ENCODE data around the gene MTMR3.

Gene MTMR3

GRCh38 chr22:30007361-30007760 lies 124.4 kb downstream of the MTMR3 start:
- Histone ChIP-seq H3K4me1 (ENCODE audit: control insufficient read depth, low read length) (no peaks in the 10 kb centered on the region), H3K9me2 (replicated peaks; ENCODE audit: control insufficient read depth, low read length) (no peaks in the 10 kb centered on the region), H3K27me3 (ENCODE audit: control insufficient read depth, low read length) (no peaks in the 10 kb centered on the region), H3K79me2 (ENCODE audit: control insufficient read depth, low read length) (no peaks in the 10 kb centered on the region), H3F3A (ENCODE audit: control insufficient read depth, insufficient read depth) (0 out of 2 replicates have a peak, but pooled peaks cover 3% of the 10 kb centered on the region), H3K27ac (ENCODE audit: low read depth, low read length) (no peak overlapping the region), H3K36me3 (ENCODE audit: control insufficient read depth, low read length) (peaks cover 6% of the 10 kb centered on the region; the same call in 1 of the 2 replicates), H3K4me2 (ENCODE audit: low read length) (no peak overlapping the region), H3K9me3 (ENCODE audit: control insufficient read depth, insufficient read depth, low read length) (no peaks in the 10 kb centered on the region), H4K20me1 (ENCODE audit: control insufficient read depth, insufficient read depth, low read depth, low read length) (no peaks in the 10 kb centered on the region), H3K4me3 (ENCODE audit: low read length) (no peak overlapping the region)
- no peak for TF ChIP-seq EZH2phosphoT487 (IDR thresholded peaks at IDR 0.05; ENCODE audit: borderline replicate concordance, low read length)
- TF ChIP-seq, protein P1, sequence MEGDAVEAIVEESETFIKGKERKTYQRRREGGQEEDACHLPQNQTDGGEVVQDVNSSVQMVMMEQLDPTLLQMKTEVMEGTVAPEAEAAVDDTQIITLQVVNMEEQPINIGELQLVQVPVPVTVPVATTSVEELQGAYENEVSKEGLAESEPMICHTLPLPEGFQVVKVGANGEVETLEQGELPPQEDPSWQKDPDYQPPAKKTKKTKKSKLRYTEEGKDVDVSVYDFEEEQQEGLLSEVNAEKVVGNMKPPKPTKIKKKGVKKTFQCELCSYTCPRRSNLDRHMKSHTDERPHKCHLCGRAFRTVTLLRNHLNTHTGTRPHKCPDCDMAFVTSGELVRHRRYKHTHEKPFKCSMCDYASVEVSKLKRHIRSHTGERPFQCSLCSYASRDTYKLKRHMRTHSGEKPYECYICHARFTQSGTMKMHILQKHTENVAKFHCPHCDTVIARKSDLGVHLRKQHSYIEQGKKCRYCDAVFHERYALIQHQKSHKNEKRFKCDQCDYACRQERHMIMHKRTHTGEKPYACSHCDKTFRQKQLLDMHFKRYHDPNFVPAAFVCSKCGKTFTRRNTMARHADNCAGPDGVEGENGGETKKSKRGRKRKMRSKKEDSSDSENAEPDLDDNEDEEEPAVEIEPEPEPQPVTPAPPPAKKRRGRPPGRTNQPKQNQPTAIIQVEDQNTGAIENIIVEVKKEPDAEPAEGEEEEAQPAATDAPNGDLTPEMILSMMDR (IDR thresholded peaks at IDR 0.05; ENCODE audit: low read depth, low read length, poor library complexity, severe bottlenecking): no peak

DNA sequence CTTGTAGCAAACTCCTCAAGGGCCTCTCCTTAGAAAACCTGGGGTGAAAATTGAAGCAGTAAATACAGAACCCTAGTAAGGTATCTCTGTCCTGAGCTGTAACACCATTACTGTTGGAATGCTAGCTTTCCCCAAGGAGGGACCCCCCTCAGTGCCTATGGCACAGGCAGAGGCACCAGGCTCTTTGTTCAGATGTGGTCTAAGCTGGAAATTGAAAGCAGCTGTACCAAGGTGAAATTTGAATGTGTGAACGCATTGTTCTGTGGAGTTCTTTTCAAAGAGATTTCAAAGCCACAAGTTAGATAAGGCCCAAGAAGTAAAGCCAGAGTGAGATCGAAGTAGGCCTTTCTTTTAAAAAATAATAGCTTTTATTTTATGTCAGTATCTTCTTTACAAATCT lies 125.4 kb downstream of the MTMR3 start:
- no peaks in the 10 kb centered on the region for H4K20me1 ChIP-seq (ENCODE audit: control insufficient read depth, insufficient read depth, low read depth, low read length)
- H3K79me2 ChIP-seq (ENCODE audit: control insufficient read depth, low read length): no peaks in the 10 kb centered on the region
- no peaks in the 10 kb centered on the region for H3K9me3 ChIP-seq (ENCODE audit: control insufficient read depth, insufficient read depth, low read length)
- TF ChIP-seq, protein P1 (IDR thresholded peaks at IDR 0.05; ENCODE audit: low read depth, low read length, poor library complexity, severe bottlenecking): no peak
- no peak for TF ChIP-seq EZH2phosphoT487 (IDR thresholded peaks at IDR 0.05; ENCODE audit: borderline replicate concordance, low read length)
- no peak overlapping the region for H3K4me3 ChIP-seq (ENCODE audit: low read length)
- H3F3A ChIP-seq (ENCODE audit: control insufficient read depth, insufficient read depth): 0 out of 2 replicates have a peak, but pooled peaks cover 3% of the 10 kb centered on the region
- H3K9me2 ChIP-seq (replicated peaks; ENCODE audit: control insufficient read depth, low read length): no peaks in the 10 kb centered on the region
- no peak overlapping the region for H3K27ac ChIP-seq (ENCODE audit: low read depth, low read length)
- peaks cover 6% of the 10 kb centered on the region; the same call in 1 of the 2 replicates for H3K36me3 ChIP-seq (ENCODE audit: control insufficient read depth, low read length)
- H3K4me2 ChIP-seq (ENCODE audit: low read length): no peak overlapping the region
- no peaks in the 10 kb centered on the region for H3K27me3 ChIP-seq (ENCODE audit: control insufficient read depth, low read length)
- no peaks in the 10 kb centered on the region for H3K4me1 ChIP-seq (ENCODE audit: control insufficient read depth, low read length)

DNA sequence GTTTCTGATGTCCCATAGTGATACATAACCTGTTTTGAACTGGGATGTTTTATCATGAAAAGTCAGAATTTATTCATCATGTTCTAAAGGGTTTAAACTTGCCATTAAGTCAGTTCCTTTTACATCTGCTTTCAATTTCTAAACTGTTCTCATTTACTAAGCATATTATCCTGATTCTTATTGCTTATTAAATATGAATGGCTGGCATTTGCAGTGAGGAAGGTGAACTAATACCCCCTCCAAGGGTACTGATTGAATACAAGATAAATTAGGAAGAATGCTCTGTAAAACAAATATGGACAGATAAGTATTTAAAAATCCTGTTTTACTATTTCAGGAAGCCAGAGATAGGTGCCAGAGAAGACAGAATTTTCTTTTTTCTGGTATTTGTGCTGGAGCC lies 126.5 kb downstream of the MTMR3 start:
- Histone ChIP-seq H3K27ac (ENCODE audit: low read depth, low read length) (no peak overlapping the region), H3K36me3 (ENCODE audit: control insufficient read depth, low read length) (peaks cover 6% of the 10 kb centered on the region; the same call in 1 of the 2 replicates), H3K27me3 (ENCODE audit: control insufficient read depth, low read length) (no peaks in the 10 kb centered on the region), H3K4me1 (ENCODE audit: control insufficient read depth, low read length) (no peaks in the 10 kb centered on the region), H3K9me3 (ENCODE audit: control insufficient read depth, insufficient read depth, low read length) (no peaks in the 10 kb centered on the region), H3K4me2 (ENCODE audit: low read length) (no peak overlapping the region), H4K20me1 (ENCODE audit: control insufficient read depth, insufficient read depth, low read depth, low read length) (no peaks in the 10 kb centered on the region), H3K9me2 (replicated peaks; ENCODE audit: control insufficient read depth, low read length) (no peaks in the 10 kb centered on the region), H3F3A (ENCODE audit: control insufficient read depth, insufficient read depth) (0 out of 2 replicates have a peak, but pooled peaks cover 3% of the 10 kb centered on the region), H3K4me3 (ENCODE audit: low read length) (no peak overlapping the region), H3K79me2 (ENCODE audit: control insufficient read depth, low read length) (no peaks in the 10 kb centered on the region)
- TF ChIP-seq, protein P1 (IDR thresholded peaks at IDR 0.05; ENCODE audit: low read depth, low read length, poor library complexity, severe bottlenecking): no peak
- TF ChIP-seq EZH2phosphoT487 (IDR thresholded peaks at IDR 0.05; ENCODE audit: borderline replicate concordance, low read length): no peak

Measured in DOHH2 (cell line).